Memory B cell (primary cell): ENCODE measurements around the gene DENND1A.

ENCODE experiments used
- ATAC-seq: fragments of 150-1000 bp; cut with Tn5 transposase; 2 replicates; pipeline ENCODE4 v1.10.0; 2021; ENCODE audit warnings: low read depth, mild to moderate bottlenecking, moderate library complexity
- DNase-seq, 2 donors: peaks; one replicate each; pipeline ENCODE4 v3.0.0; 2022; ENCODE audit warnings: low spot score in 2 of 2
- H3K27ac Mint-ChIP-seq: one replicate; pipeline ENCODE4 v1.8.0; 2022; ENCODE audit warnings: mild to moderate bottlenecking, moderate library complexity, mixed read lengths
- H3K27me3 Mint-ChIP-seq: one replicate; pipeline ENCODE4 v1.8.0; 2022; ENCODE audit warnings: mixed read lengths
- H3K36me3 Mint-ChIP-seq: one replicate; pipeline ENCODE4 v1.8.0; 2022; ENCODE audit warnings: mild to moderate bottlenecking, mixed read lengths
- H3K4me1 Mint-ChIP-seq: one replicate; pipeline ENCODE4 v1.8.0; 2022; ENCODE audit warnings: mixed read lengths
- H3K4me3 Mint-ChIP-seq: one replicate; pipeline ENCODE4 v1.8.0; 2022; ENCODE audit warnings: mild to moderate bottlenecking, moderate library complexity, mixed read lengths
- H3K9me3 Mint-ChIP-seq: one replicate; pipeline ENCODE4 v1.8.0; 2022; ENCODE audit warnings: mixed read lengths

Gene DENND1A

GRCh38 chr9:123346026-123346425 is 583.9 kb downstream of the DENND1A start:
- H3K36me3 Mint-ChIP-seq: no peaks in the 10 kb centered on the region
- peaks cover 34% of the 10 kb centered on the region for H3K4me1 Mint-ChIP-seq
- H3K27ac Mint-ChIP-seq: peak overlapping the region; percentile 7
- DNase-seq (no peak), ATAC-seq (no peak)
- H3K4me3 Mint-ChIP-seq: no peak overlapping the region
- H3K9me3 Mint-ChIP-seq: no peaks in the 10 kb centered on the region
- no peaks in the 10 kb centered on the region for H3K27me3 Mint-ChIP-seq

- DNase-seq: no peak
- H3K36me3 Mint-ChIP-seq: no peaks in the 10 kb centered on the region
- no peak overlapping the region for H3K4me3 Mint-ChIP-seq
- H3K4me1 Mint-ChIP-seq: peaks cover 37% of the 10 kb centered on the region
- no peak for ATAC-seq
- no peaks in the 10 kb centered on the region for H3K27me3 Mint-ChIP-seq
- H3K9me3 Mint-ChIP-seq: no peaks in the 10 kb centered on the region
- H3K27ac Mint-ChIP-seq: peak overlapping the region; percentile 7
These were observed 584.4 kb downstream of the DENND1A start for GRCh38 chr9:123345567-123345955.

- H3K4me1 Mint-ChIP-seq: peaks cover 40% of the 10 kb centered on the region
- DNase-seq (no peak), ATAC-seq (no peak)
These were observed 585.6 kb downstream of the DENND1A start for GRCh38 chr9:123344192-123344949.

DNA sequence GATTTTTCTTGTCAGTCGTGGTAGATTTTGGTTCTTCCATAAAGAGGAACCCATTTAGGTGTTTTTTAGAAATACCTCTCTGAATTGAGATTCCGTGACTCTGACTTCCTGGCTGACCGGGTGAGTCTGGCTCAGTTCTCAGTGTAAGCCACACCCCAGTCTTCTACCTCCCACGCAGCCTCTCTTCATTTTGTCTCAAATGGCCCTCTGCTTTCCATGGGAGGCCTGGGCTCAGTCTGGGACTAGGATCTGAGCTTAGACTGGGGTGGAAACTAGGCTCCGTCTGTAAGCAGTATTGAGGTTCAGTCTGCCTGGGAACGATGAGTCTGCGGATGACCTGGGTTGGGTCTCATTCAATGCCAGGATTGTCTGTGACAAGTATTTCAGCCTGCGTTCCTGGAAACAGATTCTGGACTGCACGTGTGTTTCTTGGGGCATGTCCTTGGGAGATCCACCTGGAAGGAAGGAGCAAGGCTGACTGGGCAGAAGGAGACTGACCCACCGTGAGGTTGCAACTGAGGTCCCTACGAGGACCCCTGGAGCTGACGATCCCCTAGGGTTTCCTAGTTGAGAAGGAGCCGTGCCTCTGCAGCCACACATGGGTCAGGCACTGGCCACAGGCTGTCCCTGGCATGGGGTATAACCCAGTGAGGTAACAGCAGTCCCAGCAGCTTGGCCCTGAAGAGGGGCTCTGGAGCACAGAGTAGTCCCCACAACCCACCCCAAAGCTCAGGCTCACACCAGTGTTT is 586.3 kb downstream of the DENND1A start:
- Mint-ChIP-seq H3K4me3 (no peak overlapping the region), H3K9me3 (no peaks in the 10 kb centered on the region), H3K4me1 (peaks cover 47% of the 10 kb centered on the region), H3K27me3 (no peaks in the 10 kb centered on the region), H3K27ac (peak overlapping the region; percentile 100), H3K36me3 (no peaks in the 10 kb centered on the region)
- DNase-seq: peak; percentile 55 to 64
- peak; percentile 57 for ATAC-seq

More at GRCh38 chr9:123344192-123344949, 585.6 kb downstream of the DENND1A start:
- Mint-ChIP-seq H3K27me3 (no peaks in the 10 kb centered on the region), H3K9me3 (no peaks in the 10 kb centered on the region), H3K27ac (peak overlapping the region; percentile 100), H3K36me3 (no peaks in the 10 kb centered on the region), H3K4me3 (no peak overlapping the region)

- Mint-ChIP-seq H3K27me3 (no peaks in the 10 kb centered on the region), H3K36me3 (no peaks in the 10 kb centered on the region), H3K27ac (peak overlapping the region; percentile 100), H3K9me3 (no peaks in the 10 kb centered on the region), H3K4me3 (no peak overlapping the region), H3K4me1 (peaks cover 55% of the 10 kb centered on the region)
- no peak for ATAC-seq
- no peak for DNase-seq
These were observed 587.7 kb downstream of the DENND1A start for GRCh38 chr9:123342247-123342646.

DNA sequence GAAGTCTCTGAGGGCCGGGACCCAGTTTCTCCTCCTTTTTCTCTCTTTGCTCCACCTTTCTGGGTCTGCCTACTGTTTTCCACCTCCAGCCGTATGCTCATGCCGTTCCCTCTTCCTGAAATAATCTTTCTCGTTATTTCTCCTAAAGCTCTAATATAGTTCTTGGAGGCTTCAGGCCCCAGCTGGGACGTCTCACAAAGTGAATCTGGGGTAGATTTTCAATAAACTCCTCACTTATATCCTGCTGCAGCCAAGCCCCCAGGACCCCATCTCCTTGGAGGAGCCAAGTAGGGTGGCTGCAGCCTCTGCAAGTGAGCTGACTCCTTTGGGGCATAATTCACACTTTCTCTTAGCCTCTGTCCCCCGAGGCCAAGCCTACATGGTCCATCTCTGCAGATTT is 588.1 kb downstream of the DENND1A start:
- H3K4me1 Mint-ChIP-seq: peaks cover 56% of the 10 kb centered on the region
- no peak overlapping the region for H3K4me3 Mint-ChIP-seq
- no peaks in the 10 kb centered on the region for H3K9me3 Mint-ChIP-seq
- H3K27me3 Mint-ChIP-seq: no peaks in the 10 kb centered on the region
- peak overlapping the region; percentile 100 for H3K27ac Mint-ChIP-seq
- ATAC-seq: no peak
- no peaks in the 10 kb centered on the region for H3K36me3 Mint-ChIP-seq
- no peak for DNase-seq

GRCh38 chr9:123339666-123340510 is 590.0 kb downstream of the DENND1A start:
- no peaks in the 10 kb centered on the region for H3K27me3 Mint-ChIP-seq
- no peaks in the 10 kb centered on the region for H3K36me3 Mint-ChIP-seq
- H3K4me3 Mint-ChIP-seq: peak overlapping the region; percentile 74
- H3K27ac Mint-ChIP-seq: peak overlapping the region; percentile 100
- H3K4me1 Mint-ChIP-seq: peaks cover 72% of the 10 kb centered on the region
- H3K9me3 Mint-ChIP-seq: no peaks in the 10 kb centered on the region
- ATAC-seq: peak; percentile 40
- DNase-seq: peak; percentile 47 to 69

DNA sequence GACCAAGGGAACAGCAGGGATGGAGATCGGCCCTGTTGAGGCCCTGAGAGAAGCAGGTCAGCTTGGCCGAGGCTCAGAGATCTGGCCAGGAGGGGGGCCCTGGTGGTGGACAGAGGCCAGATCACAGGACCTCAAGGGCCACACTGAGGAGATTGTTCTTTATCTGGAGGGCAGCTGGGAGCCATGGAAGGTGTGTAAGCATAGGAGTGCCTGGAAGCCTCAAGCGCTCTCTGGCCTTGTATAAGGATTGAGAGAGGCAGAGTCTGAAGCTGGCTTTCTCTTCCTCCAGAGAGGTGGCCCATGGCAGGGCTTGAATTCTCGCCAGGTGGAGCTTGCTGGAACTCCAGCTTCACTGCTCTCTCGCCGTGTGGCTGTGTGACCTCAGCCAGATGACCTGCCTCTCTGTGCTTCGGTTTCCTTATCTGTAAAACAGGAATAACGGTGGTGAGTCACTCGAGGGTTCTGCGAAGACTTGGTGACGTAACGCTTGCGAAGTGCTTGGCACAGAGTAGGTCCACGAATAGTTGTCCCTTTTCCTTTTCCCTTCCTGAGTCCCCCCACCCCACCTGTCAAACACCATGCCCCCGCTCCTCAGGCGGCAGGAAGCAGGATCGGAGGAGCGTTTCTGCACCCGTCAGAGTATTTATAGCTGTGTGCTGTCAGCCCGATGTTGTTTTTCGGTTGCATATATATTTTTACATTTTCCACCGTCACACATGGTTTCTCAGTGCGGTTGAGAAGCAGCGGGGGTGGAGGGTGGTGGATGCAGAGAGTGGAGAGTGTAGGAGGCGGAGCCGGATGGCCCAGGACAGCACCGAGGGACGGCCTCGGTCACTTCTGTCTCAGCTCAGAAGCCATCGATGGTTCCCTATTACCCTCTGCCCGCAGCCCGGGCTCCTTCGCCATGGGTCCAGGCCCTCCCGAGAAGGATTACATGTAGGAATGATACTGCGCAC is 590.9 kb downstream of the DENND1A start:
- peak; percentile 54 for ATAC-seq
- peak; percentile 56 to 66 for DNase-seq
- Mint-ChIP-seq H3K4me3 (peak overlapping the region; percentile 74), H3K9me3 (no peaks in the 10 kb centered on the region), H3K27me3 (no peaks in the 10 kb centered on the region), H3K27ac (peak overlapping the region; percentile 100), H3K36me3 (no peaks in the 10 kb centered on the region), H3K4me1 (peaks cover 78% of the 10 kb centered on the region)

DNA sequence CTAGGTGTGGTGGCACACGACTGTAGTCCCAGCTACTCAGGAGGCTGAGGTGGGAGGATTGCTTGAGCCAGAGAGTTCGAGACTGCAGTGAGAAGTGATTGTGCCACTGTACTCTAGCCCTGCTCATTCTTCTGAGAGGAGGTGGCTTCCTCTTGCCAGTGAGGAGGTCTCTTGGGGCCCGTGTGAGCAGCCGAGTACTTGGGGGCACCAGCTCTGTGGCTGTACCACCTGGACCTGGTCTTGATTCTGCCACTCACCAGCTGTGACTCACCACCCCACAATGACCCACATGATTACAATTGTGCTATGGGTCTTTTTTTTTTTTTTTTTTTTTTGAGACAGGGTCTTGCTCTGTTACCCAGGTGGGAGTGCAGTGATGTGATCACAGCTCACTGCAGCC is 592.0 kb downstream of the DENND1A start:
- peak overlapping the region; percentile 55 for H3K4me3 Mint-ChIP-seq
- no peaks in the 10 kb centered on the region for H3K27me3 Mint-ChIP-seq
- H3K36me3 Mint-ChIP-seq: no peaks in the 10 kb centered on the region
- H3K4me1 Mint-ChIP-seq: peaks cover 72% of the 10 kb centered on the region
- peak; percentile 41 for ATAC-seq
- no peaks in the 10 kb centered on the region for H3K9me3 Mint-ChIP-seq
- peak overlapping the region; percentile 100 for H3K27ac Mint-ChIP-seq
- DNase-seq: peak in 1 of 2 donors; percentile 33

DNA sequence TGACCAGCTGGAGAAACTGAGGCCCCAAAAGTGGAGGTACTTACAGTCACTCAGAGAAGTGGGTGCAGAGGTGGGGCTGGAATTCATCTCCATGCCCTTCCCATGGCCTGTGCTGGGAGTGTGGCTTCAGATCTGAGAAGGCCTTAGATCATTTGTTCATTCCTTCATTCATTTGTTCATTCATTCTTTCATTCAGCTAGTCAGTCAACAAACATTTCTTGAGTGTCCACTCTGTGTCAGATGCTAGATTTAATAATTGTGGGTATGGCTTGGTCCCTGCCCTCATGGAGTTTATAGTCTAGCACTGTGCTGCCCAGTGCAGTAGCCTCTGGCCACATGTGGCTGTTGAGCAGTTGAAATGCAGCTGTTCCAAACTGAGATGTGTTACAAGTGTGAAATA is 593.0 kb downstream of the DENND1A start:
- H3K36me3 Mint-ChIP-seq: no peaks in the 10 kb centered on the region
- H3K27ac Mint-ChIP-seq: no peak overlapping the region
- no peaks in the 10 kb centered on the region for H3K27me3 Mint-ChIP-seq
- H3K4me3 Mint-ChIP-seq: no peak overlapping the region
- DNase-seq (no peak), ATAC-seq (no peak)
- no peaks in the 10 kb centered on the region for H3K9me3 Mint-ChIP-seq
- H3K4me1 Mint-ChIP-seq: peaks cover 65% of the 10 kb centered on the region

GRCh38 chr9:123336449-123336848 is 593.5 kb downstream of the DENND1A start:
- no peak for DNase-seq
- no peaks in the 10 kb centered on the region for H3K9me3 Mint-ChIP-seq
- peaks cover 62% of the 10 kb centered on the region for H3K4me1 Mint-ChIP-seq
- H3K36me3 Mint-ChIP-seq: no peaks in the 10 kb centered on the region
- H3K27me3 Mint-ChIP-seq: no peaks in the 10 kb centered on the region
- no peak overlapping the region for H3K4me3 Mint-ChIP-seq
- H3K27ac Mint-ChIP-seq: peak overlapping the region; percentile 48
- ATAC-seq: no peak

DNA sequence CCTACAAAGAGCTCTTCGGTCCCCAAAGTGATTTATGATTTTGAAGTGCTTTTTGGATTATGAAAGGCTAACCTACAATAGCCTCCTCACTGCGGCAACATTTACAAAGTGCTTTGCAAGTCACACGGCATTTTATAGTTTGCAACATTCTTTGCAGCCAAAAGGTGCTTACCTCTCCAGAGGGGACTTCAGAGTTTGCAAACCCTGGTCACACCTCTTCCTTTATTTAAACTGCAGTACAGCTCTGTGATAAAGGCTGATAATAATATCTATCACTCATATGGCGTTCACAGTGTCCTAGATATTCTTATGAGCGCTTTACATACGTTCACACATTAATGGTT is 594.0 kb downstream of the DENND1A start:
- no peaks in the 10 kb centered on the region for H3K9me3 Mint-ChIP-seq
- peaks cover 57% of the 10 kb centered on the region for H3K4me1 Mint-ChIP-seq
- no peak for ATAC-seq
- H3K27me3 Mint-ChIP-seq: no peaks in the 10 kb centered on the region
- H3K36me3 Mint-ChIP-seq: no peaks in the 10 kb centered on the region
- H3K4me3 Mint-ChIP-seq: no peak overlapping the region
- peak overlapping the region; percentile 48 for H3K27ac Mint-ChIP-seq
- no peak for DNase-seq
